WTC11 (cell line): Measurements from ENCODE around the gene ARHGEF28. TPM values are rescaled to one million over a fixed set of nuclear protein-coding genes. Genes with fewer than 3 reads are reported as not detected.

ENCODE experiments used
- ATAC-seq: fragments of 200-7000 bp; cut with Tn5 transposase; 2 replicates; pipeline ENCODE4 v1.10.0; 2021; ENCODE audit warnings: mild to moderate bottlenecking, moderate library complexity
- CTCF ChIA-PET: fragments of 300-600 bp; sonication (Branson Sonifier 250); formaldehyde crosslinking; loops from one replicate; lab custom pipeline; 2021; ENCODE audit warnings: antibody characterized with exemption; lab: Charles Lee
- POLR2A ChIA-PET: fragments of 350-600 bp; sonication (Branson Sonifier 250); formaldehyde crosslinking; loops from one replicate; lab custom pipeline; 2021; ENCODE audit warnings: antibody characterized with exemption; lab: Charles Lee
- DNase-seq: peaks from one replicate; pipeline ENCODE4 v3.0.0; 2021; ENCODE audit warnings: low spot score
- H3K27ac Mint-ChIP-seq: 2 replicates; pipeline ENCODE4 v1.8.0; 2021; ENCODE audit warnings: mixed read lengths
- H3K27me3 Mint-ChIP-seq: 2 replicates; pipeline ENCODE4 v1.8.0; 2021; ENCODE audit warnings: low read depth, mild to moderate bottlenecking, moderate library complexity, mixed read lengths
- H3K36me3 Mint-ChIP-seq: 2 replicates; pipeline ENCODE4 v1.8.0; 2021; ENCODE audit warnings: mixed read lengths
- H3K4me1 Mint-ChIP-seq: 2 replicates; pipeline ENCODE4 v1.8.0; 2022; ENCODE audit warnings: mixed read lengths
- H3K4me3 Mint-ChIP-seq: 2 replicates; pipeline ENCODE4 v1.8.0; 2021; ENCODE audit warnings: mild to moderate bottlenecking, moderate library complexity, mixed read lengths
- H3K9me3 Mint-ChIP-seq: 2 replicates; pipeline ENCODE4 v1.8.0; 2021; ENCODE audit warnings: mixed read lengths
- AFF4 ChIP-seq: sonication (generic); formaldehyde crosslinking; IDR thresholded peaks from 2 replicates; pipeline ENCODE4 v1.8.1; 2023; ENCODE audit warnings: mild to moderate bottlenecking, missing genetic modification reagents, borderline replicate concordance
- ARID4B ChIP-seq: sonication (generic); formaldehyde crosslinking; IDR thresholded peaks from 2 replicates; pipeline ENCODE4 v1.8.0; 2023; ENCODE audit warnings: missing genetic modification reagents, mild to moderate bottlenecking, borderline replicate concordance
- CREB1 ChIP-seq: sonication (generic); formaldehyde crosslinking; IDR thresholded peaks from 2 replicates; pipeline ENCODE4 v1.8.0; 2023; ENCODE audit warnings: mild to moderate bottlenecking, missing genetic modification reagents
- EMX1 ChIP-seq: fragments of 250-450 bp; sonication (Bioruptor Pico); IDR thresholded peaks from 2 replicates; pipeline ENCODE4 v1.8.0; 2021; ENCODE audit warnings: mild to moderate bottlenecking
- FOXK1 ChIP-seq: sonication (generic); formaldehyde crosslinking; IDR thresholded peaks from 2 replicates; pipeline ENCODE4 v1.8.0; 2022; ENCODE audit warnings: mild to moderate bottlenecking, moderate library complexity, missing genetic modification reagents
- HMGA2 ChIP-seq: fragments of 250-450 bp; sonication (Bioruptor Pico); IDR thresholded peaks from 2 replicates; pipeline ENCODE4 v1.4.0; 2021; ENCODE audit warnings: mild to moderate bottlenecking, moderate library complexity
- MYBL2 ChIP-seq: sonication (generic); formaldehyde crosslinking; IDR thresholded peaks from 2 replicates; pipeline ENCODE4 v1.8.1; 2023; ENCODE audit warnings: mild to moderate bottlenecking, moderate library complexity, missing genetic modification reagents
- NFE2L1 ChIP-seq: sonication (generic); formaldehyde crosslinking; IDR thresholded peaks from 2 replicates; pipeline ENCODE4 v1.8.1; 2023; ENCODE audit warnings: missing genetic modification reagents
- PREB ChIP-seq: sonication (generic); formaldehyde crosslinking; IDR thresholded peaks from 2 replicates; pipeline ENCODE4 v1.8.1; 2022; ENCODE audit warnings: mild to moderate bottlenecking, missing genetic modification reagents, moderate library complexity, borderline replicate concordance
- SP1 ChIP-seq: sonication (generic); formaldehyde crosslinking; conservative IDR thresholded peaks from 2 replicates; pipeline ENCODE4 v1.8.1; 2022; ENCODE audit warnings: missing genetic modification reagents
- TCF7 ChIP-seq: sonication (generic); formaldehyde crosslinking; IDR thresholded peaks from 2 replicates; pipeline ENCODE4 v1.8.0; 2022; ENCODE audit warnings: mild to moderate bottlenecking, low read depth, missing genetic modification reagents, moderate library complexity
- TEAD1 ChIP-seq: sonication (generic); formaldehyde crosslinking; IDR thresholded peaks from 2 replicates; pipeline ENCODE4 v1.8.0; 2022; ENCODE audit warnings: mild to moderate bottlenecking, missing genetic modification reagents
- TP53 ChIP-seq: sonication (generic); formaldehyde crosslinking; IDR thresholded peaks from 2 replicates; pipeline ENCODE4 v1.8.1; 2023; ENCODE audit warnings: mild to moderate bottlenecking, missing genetic modification reagents
- ZNF281 ChIP-seq: sonication (generic); formaldehyde crosslinking; IDR thresholded peaks from 2 replicates; pipeline ENCODE4 v1.8.0; 2023; ENCODE audit warnings: mild to moderate bottlenecking, missing genetic modification reagents
- total RNA-seq: library from RNA; stranded (reverse); gene quantifications from 3 replicates; pipeline ENCODE4 v1.2.3, GENCODE V29; 2021
- TF ChIP-seq, protein P1 (sequence below): fragments of 250-450 bp; sonication (Bioruptor Pico); IDR thresholded peaks from 2 replicates; pipeline ENCODE4 v1.9.0; 2021; ENCODE audit warnings: mild to moderate bottlenecking
- TF ChIP-seq, protein P2 (sequence below): sonication (generic); formaldehyde crosslinking; conservative IDR thresholded peaks from 2 replicates; pipeline ENCODE4 v1.8.1; 2022; ENCODE audit warnings: mild to moderate bottlenecking, missing genetic modification reagents

ARHGEF28 gene
- total RNA-seq, 1 experiment from 2014 or later: 0.96 TPM

DNA sequence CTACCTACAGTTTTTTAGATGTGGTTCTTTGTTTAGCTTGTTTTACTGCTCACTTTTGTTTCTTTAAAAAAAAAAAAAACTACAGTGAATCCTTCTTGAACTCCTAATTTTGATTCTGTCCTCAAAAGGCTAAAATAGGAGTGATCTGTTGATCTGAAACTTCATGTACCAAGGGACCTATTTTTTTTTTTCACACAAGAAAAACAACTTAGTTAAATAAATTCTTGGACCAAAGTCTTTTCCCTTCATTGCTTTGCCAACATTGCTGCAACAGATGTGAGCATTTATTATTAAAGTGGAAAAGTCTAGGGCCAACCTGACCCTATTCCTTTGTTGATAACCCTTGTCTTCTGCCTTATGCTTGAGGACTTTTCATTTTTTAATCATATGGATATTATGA, 236.8 kb downstream of the ARHGEF28 start:
- CTCF ChIA-PET: interaction anchor here (1.6 kb wide), 1 partner anchor 67 kb away, joined by 3 read pairs; no protein-coding TSS in a partner anchor
- H3K27me3 Mint-ChIP-seq: no peaks in the 10 kb centered on the region
- H3K4me3 Mint-ChIP-seq: no peak overlapping the region
- ATAC-seq (no peak), DNase-seq (no peak)
- no peaks in the 10 kb centered on the region for H3K36me3 Mint-ChIP-seq
- POLR2A ChIA-PET: no interaction called here
- H3K27ac Mint-ChIP-seq: no peak overlapping the region
- TF ChIP-seq AFF4 (CRISPR knock-in tag): no peak
- TF ChIP-seq FOXK1 (CRISPR knock-in tag): no peak
- TF ChIP-seq, protein P1, sequence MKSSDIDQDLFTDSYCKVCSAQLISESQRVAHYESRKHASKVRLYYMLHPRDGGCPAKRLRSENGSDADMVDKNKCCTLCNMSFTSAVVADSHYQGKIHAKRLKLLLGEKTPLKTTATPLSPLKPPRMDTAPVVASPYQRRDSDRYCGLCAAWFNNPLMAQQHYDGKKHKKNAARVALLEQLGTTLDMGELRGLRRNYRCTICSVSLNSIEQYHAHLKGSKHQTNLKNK (CRISPR knock-in tag): no peak
- TF ChIP-seq HMGA2 (CRISPR knock-in tag): no peak
- no peak for TF ChIP-seq TEAD1 (CRISPR knock-in tag)
- no peak for TF ChIP-seq PREB (CRISPR knock-in tag)
- TF ChIP-seq CREB1 (CRISPR knock-in tag): no peak
- no peak for TF ChIP-seq EMX1 (CRISPR knock-in tag)
- TF ChIP-seq MYBL2: no peak
- no peak for TF ChIP-seq ZNF281 (CRISPR knock-in tag)
- TF ChIP-seq, protein P2, sequence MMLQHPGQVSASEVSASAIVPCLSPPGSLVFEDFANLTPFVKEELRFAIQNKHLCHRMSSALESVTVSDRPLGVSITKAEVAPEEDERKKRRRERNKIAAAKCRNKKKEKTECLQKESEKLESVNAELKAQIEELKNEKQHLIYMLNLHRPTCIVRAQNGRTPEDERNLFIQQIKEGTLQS (CRISPR knock-in tag): no peak
- no peak for TF ChIP-seq TP53 (CRISPR knock-in tag)
- no peak for TF ChIP-seq ARID4B (CRISPR knock-in tag)
- TF ChIP-seq NFE2L1: no peak
- TF ChIP-seq SP1 (CRISPR knock-in tag): no peak
- TF ChIP-seq TCF7 (CRISPR knock-in tag): no peak
- no peaks in the 10 kb centered on the region for H3K9me3 Mint-ChIP-seq
- H3K4me1 Mint-ChIP-seq: peaks cover 2% of the 10 kb centered on the region; the same call in 1 of the 2 replicates
